HEK293 (cell line): Measurements from ENCODE around the gene GALNT6.

Source experiments
- CTCF ChIP-seq: fragments of 450-650 bp; formaldehyde crosslinking; IDR thresholded peaks from 2 replicates; pipeline ENCODE4 v1.5.1; 2016; ENCODE audit warnings: missing biosample characterization, missing genetic modification characterization
- ZBTB1 ChIP-seq: fragments of 450-650 bp; formaldehyde crosslinking; IDR thresholded peaks from 2 replicates; pipeline ENCODE4 v1.5.1; 2016; ENCODE audit warnings: missing biosample characterization, missing genetic modification characterization
- ZBTB21 ChIP-seq: fragments of 450-650 bp; formaldehyde crosslinking; IDR thresholded peaks from 2 replicates; pipeline ENCODE4 v1.5.1; 2017; ENCODE audit warnings: missing biosample characterization, missing genetic modification characterization
- ZNF248 ChIP-seq: fragments of 450-650 bp; formaldehyde crosslinking; IDR thresholded peaks from 2 replicates; pipeline ENCODE4 v1.5.1; 2017; ENCODE audit warnings: missing biosample characterization, missing genetic modification characterization
- ZNF776 ChIP-seq: fragments of 450-650 bp; formaldehyde crosslinking; IDR thresholded peaks from 2 replicates; pipeline ENCODE4 v1.5.0; 2017; ENCODE audit warnings: missing biosample characterization, missing genetic modification characterization, borderline replicate concordance

DNA sequence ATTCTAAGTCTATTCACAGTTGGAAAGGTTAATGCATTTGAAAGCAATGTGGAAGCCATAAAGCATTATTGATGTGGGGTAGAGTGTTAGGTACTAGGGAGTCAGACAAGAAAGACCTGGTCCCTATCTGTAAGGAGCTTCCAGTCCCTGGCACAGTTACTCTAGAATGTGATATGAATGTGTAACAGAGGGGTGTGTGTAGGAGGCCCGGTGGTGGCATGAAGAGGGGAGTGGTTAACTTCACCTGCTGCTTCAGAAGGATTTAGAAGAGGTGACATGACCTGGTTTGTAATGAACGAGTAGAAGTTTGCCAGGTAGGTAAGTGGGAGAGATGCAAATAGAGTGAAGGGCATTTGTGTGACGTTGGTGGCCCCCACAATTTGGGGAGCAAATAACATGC lies 15.1 kb upstream of the GALNT6 start:
- TF ChIP-seq CTCF (tag by site-specific recombination) (no peak), ZNF776 (tag by site-specific recombination) (no peak), ZBTB1 (no peak), ZBTB21 (tag by site-specific recombination) (no peak), ZNF248 (tag by site-specific recombination) (no peak)
